HG03159 (cell line): ENCODE measurements around the gene TBC1D16.

Experiments
- ATAC-seq: cut with Tn5 transposase; IDR thresholded peaks from one replicate; pipeline ENCODE4 v1.9.1; 2021; ENCODE audit warnings: mild to moderate bottlenecking, moderate library complexity; ENCODE audit not compliant: unreplicated experiment

TBC1D16 gene

DNA sequence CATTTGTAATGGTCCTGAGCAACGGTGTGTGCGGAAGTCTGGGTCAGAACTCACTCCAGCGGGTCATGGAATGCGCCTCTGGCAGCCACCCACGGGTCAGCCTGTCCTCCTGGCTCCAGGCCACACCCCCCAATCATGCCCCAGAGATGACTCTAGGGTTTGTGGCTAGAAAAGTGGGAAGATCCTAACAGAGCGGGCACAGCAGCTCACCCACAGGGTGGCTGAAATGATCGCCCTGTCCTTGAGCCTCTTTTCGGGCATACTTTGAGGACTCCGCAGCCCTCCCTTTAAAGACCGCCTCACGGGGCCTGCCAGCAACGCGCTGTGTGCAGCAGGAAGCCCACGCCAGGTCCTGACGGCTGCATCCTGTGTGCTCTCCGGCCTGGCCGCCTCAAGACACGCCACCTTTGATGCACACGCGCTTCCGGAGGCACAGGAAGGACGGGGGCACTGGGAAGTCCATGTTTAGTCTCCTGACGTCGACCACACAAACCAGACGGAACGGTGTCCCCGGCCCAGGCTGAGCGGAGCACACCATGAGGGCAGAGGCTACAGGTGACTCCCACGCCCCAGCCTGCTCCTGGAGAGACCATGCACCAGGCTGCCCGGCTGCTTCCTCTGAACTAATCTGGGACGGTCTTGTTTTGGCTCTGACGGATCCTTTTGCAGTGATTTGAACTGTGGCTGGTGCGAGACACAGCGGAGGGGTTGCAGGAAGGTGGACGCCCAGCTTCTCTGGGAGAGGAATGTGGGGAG is 92.9 kb downstream of the TBC1D16 start:
- no peak for ATAC-seq

DNA sequence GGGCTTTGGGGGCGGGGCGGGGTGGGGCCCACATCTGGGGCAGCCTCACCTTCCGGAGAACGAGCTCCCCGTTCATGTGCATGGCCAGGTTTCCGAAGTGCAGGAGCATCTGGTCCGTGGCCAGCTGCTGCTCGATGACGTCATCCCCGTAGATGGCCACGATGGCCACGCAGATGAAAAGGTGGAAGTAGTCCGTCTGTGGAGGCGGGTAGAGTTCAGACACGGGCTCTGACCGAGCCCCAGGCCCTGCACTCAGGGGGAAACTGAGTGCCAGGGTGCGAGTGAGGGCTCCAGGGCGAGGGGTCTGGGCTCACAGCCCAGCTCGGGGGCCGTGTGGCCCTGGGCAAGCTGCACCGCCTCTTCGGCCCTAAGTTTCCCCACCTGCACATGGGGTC is 93.7 kb downstream of the TBC1D16 start:
- no peak for ATAC-seq

DNA sequence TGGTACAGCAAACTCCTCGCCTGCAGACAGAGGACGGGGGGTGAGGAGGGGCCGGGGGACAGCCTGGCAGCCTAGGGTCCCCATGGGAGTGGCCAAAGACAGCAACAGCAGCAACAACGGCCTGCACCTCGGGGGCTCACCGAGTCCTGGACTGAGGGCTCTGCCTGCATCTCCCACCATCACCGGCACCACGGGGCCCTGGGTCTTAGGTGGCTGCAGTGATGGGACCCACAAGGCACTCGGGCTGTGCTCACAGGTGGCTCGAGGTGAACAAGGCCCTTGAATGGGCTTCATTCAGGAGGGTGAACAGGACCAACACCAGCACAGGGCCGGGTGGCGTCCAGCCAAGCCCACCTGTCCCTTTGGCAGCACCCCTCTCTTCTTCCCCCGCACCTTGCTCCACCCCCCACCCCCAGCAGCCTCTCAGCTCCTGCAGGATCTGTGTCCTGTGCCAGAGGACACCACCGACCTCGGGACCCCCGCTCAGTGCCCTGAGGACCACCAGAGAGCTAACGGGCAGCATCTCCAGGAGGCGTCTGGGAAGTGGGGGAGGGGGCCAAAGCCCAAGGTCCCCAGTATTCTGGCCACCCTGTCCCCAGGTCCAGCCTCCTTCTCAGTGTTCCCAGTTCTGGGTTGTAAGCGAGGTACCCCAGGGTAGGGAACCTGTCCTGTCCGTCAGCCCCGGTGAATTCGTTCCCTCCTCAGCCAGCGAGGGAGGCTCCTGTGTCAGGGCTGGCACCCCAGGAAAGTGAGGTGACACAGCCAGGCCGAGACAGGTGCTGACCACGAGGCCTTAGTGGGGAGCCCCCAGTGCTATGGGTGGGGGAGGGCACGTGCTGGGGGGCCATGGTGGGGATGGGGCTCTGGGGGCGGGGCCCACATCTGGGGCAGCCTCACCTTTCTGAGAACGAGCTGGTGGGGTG is 94.3 kb downstream of the TBC1D16 start:
- no peak for ATAC-seq

- ATAC-seq: no peak
These were observed 95.1 kb downstream of the TBC1D16 start for GRCh38 chr17:79940459-79941087.

DNA sequence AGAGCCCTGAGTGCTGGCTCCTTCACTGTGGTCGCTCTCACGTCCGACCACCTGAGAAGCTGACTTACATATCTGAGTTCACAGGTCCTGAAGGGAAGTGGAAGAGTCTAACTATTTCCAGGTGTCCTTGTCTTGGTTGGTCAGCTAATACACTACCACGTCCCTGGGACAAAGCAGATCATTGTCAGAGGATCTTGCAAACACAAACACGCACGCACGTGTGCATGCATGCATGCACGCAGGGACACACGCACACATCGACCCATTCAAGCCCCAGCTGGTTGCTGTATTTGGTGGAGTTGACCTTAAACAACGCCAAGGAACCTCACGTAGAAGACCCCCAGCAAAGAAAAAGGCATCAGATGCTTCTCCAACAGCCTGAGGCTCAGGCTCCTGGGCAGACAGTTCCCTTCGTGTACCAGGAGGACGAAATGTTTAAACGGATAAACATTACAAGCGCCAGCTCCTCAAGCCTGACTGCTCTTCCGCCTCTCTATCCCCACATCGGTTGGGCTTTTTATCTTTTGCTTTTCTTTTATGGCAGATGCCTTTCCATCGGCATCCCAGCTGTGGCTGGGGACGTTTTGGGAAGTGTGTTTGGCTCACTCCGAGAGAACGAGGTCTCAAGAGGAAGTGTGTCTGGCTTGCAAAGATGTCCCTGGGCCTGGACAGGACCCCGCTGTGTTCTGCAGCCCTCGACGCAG is 95.8 kb downstream of the TBC1D16 start:
- ATAC-seq: no peak

DNA sequence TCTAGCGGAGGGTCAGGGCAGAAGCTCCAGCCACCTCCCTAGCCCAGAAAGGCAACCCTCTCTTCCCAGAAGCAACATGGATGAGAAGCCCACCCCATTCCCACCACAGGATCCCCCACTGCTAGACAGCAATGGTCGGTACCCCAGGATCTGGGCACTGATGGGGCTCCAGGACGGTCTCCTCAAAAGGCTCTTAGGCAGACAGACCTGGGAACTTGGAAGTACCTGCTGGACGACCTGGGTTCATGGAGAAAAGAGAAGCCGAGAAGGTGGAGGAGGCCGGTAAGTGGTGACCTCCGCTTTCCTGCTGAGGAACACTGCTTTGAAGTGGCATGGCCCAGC is 96.6 kb downstream of the TBC1D16 start:
- no peak for ATAC-seq

DNA sequence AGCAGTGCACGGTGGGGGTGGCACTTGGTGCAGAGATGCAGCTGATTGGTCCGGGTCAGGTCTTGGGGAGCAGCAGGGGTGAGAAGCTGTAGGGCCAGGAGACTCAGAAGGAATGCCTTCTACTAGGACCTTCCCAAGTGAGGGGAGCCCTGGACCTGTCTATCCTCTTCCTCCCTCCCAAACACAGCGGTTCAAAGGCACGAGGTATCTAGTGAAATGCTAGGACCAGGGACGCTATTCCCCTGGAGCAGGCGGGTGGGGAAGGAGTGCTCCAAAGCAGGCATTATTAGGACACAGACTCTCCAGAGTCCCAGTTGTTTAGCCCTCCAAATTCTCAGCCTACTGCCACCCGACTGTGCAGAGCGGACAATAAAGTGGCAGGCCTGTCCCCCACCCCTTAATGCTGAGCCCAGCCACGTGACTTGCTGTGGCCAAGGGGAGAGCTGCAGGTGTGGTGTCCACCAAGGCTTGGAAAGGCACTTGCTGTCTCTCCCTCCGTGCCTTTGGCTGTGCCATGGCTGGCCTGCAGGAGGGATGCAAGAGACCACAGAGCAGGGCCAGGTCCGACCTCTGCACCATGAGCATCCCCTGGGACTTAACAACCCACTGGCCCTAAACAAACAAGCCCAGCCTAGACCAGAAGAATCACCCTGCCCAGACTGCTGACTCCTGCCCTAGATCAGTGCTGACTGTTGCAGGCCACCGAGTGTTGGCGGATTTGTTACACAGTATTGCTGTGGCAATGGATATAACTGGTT is 97.2 kb downstream of the TBC1D16 start:
- ATAC-seq: no peak

GRCh38 chr17:79937391-79938335 is 98.0 kb downstream of the TBC1D16 start:
- no peak for ATAC-seq

GRCh38 chr17:79936641-79937381 is 98.9 kb downstream of the TBC1D16 start:
- no peak for ATAC-seq

GRCh38 chr17:79936050-79936449 is 99.6 kb downstream of the TBC1D16 start:
- ATAC-seq: no peak

DNA sequence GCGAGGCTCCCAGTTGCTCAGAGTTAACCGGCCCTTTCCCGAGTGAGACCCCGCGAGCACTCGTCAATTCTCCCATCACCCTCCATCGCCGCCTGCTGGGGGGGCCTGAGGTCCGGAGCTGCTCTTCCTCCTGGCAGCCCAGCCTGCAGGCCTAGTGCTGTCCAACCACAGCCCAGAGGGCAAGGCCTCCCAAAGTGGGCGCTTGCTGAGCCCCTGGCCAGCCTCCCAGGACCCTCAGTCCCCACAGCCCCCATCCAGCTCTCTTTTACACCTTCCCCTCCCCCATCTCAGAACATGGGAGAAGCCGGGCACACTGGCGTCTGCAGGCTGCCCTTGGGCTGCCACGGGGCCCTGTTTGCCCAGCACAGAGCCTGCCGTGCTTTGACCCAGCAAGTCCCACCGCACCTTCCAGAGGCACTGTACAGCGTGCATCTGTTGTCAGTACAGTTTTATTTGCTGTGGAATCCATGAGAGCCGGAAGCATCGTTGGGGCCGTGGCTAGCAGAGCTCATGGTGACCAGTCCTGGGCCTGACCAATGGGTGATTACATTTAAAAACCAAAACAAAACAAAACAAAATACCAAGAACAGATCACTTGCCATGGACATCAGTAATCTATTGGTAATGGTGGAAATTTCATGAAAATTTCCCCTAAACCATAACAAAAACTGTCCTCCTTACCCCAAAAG is 100.3 kb downstream of the TBC1D16 start:
- ATAC-seq: no peak

GRCh38 chr17:79934653-79934970 is 101.1 kb downstream of the TBC1D16 start:
- ATAC-seq: no peak

DNA sequence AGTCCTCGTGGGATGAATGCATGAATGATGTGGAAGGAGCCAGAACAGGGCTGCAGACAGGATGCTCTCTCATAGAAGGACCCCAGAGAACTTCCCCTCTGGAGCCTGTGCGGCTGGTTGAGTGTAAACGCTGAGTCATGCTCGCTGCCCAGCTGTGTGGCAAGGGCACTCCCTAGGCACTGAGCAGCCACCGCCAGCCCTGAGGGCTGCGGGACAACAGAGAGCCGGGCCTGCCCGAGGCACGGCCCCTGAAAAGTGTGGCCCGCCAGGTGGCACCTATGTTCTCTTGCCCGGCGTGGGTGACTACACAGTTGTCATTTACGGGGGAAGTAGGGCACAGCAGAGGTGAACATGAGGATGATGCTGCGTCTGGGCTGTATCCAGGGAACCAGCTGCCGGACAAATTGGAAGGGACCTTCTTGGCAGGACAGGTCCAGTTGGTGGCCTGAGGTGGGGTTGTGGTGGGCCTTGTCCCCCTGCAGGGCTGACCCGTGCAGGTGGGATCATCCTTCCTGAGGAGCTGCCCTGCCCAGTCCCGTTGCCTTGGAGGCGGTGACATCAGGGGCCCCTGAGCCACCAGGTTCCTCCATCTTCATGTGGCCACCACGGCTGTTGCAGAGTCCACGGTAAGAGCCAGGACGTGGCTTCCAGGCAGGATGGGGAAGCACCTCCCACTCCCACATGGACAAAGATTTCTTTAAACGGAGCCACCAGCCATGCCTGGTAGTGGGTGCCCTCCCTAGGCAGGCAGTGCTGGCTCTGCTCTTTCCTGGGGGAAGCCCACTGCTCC is 101.6 kb downstream of the TBC1D16 start:
- no peak for ATAC-seq

DNA sequence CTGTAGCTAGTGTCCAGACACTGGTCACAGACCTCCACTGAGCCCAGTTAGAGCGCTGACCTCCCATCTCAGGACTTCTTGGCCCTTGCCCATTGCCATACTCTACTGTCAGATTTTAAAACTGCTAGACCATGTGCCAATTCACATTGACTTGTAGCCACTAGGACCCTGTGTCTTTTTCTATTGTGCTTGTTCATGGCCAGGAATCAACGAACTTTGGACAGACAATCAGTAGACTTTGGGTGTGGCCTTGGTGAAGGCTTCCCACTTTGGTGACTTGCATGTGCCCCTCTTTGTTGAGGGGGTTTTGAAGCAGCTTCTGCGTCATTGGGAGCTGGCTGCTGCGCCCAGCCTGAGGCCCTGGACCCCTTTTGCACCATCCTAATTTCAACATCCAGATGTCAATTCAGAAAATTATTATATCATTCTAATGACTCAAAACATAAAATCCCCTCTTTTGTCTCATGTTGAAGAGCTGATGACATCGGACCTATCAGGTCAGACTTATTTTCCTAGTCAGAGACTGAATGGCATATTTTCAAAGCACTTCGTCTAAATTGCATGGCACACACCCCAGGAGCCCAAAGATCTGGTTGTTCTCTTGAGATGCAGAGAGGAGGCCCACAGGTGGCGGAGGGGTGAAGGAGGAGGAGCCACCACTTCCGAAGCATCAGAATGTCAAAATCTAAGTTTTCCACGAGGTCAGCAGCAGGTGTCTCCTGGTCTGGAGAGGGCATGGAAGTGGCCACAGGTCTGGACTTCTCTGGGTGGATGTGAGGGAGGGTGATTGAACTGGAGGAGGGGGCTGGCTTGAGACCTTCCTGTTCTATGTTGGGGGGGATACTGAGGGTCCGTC is 103.0 kb downstream of the TBC1D16 start:
- ATAC-seq: no peak

- ATAC-seq: no peak
These were observed 103.8 kb downstream of the TBC1D16 start for GRCh38 chr17:79931817-79932309.
